SK-N-SH treated with all-trans-retinoic acid at 6 μM for 48 hours (cell line): ENCODE measurements around the gene RNU5D-1.

Experiments
- ARNTL ChIP-seq: fragments of 450-650 bp; formaldehyde crosslinking; IDR thresholded peaks from 2 replicates; pipeline ENCODE4 v1.5.0; 2020; ENCODE audit warnings: low read depth, mild to moderate bottlenecking, moderate library complexity, borderline replicate concordance
- RARB ChIP-seq: fragments of 250-450 bp; sonication (Bioruptor Pico); IDR thresholded peaks from 2 replicates; pipeline ENCODE4 v1.8.0; 2021; ENCODE audit warnings: mild to moderate bottlenecking, moderate library complexity
- TF ChIP-seq, protein P1 (sequence below): fragments of 250-450 bp; sonication (Bioruptor Pico); IDR thresholded peaks from 2 replicates; pipeline ENCODE4 v1.5.0; 2020; ENCODE audit warnings: mild to moderate bottlenecking, moderate library complexity
- TF ChIP-seq, protein P2 (sequence below): fragments of 250-450 bp; sonication (Bioruptor Pico); IDR thresholded peaks from 2 replicates; pipeline ENCODE4 v1.5.1; 2020; ENCODE audit warnings: low read depth, mild to moderate bottlenecking, moderate library complexity
- TF ChIP-seq, protein P3 (sequence below): fragments of 250-450 bp; sonication (Bioruptor Pico); IDR thresholded peaks from 2 replicates; pipeline ENCODE4 v1.8.0; 2021; ENCODE audit warnings: low read depth, mild to moderate bottlenecking, moderate library complexity, borderline replicate concordance

DNA sequence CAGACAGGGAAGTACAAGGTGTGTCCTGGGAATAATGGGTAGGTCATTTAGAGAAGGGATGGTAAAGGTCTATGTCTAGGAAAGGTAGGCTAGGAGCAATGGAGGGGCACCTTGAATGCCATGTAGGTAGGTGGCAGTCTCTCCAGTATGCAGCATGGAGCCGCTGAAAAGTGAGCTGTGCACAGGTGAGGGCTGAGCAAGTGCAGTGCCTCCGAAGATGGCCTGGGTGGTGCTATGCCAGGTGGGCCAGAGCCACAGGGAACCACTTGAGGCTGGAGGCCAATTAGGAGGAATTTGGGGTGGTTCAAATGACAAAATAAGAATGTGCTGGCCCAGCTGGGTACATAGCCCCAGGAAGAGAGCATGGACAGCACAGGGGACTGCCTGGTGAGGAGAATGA is 25.0 kb downstream of the RNU5D-1 start:
- TF ChIP-seq, protein P1, sequence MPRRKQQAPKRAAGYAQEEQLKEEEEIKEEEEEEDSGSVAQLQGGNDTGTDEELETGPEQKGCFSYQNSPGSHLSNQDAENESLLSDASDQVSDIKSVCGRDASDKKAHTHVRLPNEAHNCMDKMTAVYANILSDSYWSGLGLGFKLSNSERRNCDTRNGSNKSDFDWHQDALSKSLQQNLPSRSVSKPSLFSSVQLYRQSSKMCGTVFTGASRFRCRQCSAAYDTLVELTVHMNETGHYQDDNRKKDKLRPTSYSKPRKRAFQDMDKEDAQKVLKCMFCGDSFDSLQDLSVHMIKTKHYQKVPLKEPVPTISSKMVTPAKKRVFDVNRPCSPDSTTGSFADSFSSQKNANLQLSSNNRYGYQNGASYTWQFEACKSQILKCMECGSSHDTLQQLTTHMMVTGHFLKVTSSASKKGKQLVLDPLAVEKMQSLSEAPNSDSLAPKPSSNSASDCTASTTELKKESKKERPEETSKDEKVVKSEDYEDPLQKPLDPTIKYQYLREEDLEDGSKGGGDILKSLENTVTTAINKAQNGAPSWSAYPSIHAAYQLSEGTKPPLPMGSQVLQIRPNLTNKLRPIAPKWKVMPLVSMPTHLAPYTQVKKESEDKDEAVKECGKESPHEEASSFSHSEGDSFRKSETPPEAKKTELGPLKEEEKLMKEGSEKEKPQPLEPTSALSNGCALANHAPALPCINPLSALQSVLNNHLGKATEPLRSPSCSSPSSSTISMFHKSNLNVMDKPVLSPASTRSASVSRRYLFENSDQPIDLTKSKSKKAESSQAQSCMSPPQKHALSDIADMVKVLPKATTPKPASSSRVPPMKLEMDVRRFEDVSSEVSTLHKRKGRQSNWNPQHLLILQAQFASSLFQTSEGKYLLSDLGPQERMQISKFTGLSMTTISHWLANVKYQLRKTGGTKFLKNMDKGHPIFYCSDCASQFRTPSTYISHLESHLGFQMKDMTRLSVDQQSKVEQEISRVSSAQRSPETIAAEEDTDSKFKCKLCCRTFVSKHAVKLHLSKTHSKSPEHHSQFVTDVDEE (CRISPR knock-in tag), result no peak
- TF ChIP-seq RARB (CRISPR knock-in tag) (no peak), ARNTL (CRISPR knock-in tag) (no peak)
- TF ChIP-seq, protein P2, sequence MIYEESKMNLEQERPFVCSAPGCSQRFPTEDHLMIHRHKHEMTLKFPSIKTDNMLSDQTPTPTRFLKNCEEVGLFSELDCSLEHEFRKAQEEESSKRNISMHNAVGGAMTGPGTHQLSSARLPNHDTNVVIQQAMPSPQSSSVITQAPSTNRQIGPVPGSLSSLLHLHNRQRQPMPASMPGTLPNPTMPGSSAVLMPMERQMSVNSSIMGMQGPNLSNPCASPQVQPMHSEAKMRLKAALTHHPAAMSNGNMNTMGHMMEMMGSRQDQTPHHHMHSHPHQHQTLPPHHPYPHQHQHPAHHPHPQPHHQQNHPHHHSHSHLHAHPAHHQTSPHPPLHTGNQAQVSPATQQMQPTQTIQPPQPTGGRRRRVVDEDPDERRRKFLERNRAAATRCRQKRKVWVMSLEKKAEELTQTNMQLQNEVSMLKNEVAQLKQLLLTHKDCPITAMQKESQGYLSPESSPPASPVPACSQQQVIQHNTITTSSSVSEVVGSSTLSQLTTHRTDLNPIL, result no peak
- TF ChIP-seq, protein P3, sequence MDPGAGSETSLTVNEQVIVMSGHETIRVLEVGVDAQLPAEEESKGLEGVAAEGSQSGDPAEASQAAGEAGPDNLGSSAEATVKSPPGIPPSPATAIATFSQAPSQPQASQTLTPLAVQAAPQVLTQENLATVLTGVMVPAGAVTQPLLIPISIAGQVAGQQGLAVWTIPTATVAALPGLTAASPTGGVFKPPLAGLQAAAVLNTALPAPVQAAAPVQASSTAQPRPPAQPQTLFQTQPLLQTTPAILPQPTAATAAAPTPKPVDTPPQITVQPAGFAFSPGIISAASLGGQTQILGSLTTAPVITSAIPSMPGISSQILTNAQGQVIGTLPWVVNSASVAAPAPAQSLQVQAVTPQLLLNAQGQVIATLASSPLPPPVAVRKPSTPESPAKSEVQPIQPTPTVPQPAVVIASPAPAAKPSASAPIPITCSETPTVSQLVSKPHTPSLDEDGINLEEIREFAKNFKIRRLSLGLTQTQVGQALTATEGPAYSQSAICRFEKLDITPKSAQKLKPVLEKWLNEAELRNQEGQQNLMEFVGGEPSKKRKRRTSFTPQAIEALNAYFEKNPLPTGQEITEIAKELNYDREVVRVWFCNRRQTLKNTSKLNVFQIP (CRISPR knock-in tag), result no peak
